ENCODE results near the gene CMTM2. TPM values are rescaled to one million over a fixed set of nuclear protein-coding genes. Genes with fewer than 3 reads are reported as not detected.
A peak's percentile ranks its signal among the peaks of the same experiment; 100 is the strongest.

Gene CMTM2
- total and polyA plus RNA-seq, 9 of the 15 experiments (the other 6 are each of a cell fraction or from before 2014, with no cell fraction given) = not detected

GRCh38 chr16:66608241-66609138 is 29.2 kb downstream of the CMTM2 start (continued):
- no peak for TF ChIP-seq ZNF707 (CRISPR knock-in tag; conservative IDR thresholded peaks at IDR 0.05)
- no peak for TF ChIP-seq BRD4 (IDR thresholded peaks at IDR 0.05)
- peak; percentile 36; the same call in 1 of the 2 replicates for TF ChIP-seq CREB3 (tag; conservative IDR thresholded peaks at IDR 0.05; ENCODE audit: low read depth)
- TF ChIP-seq RB1 (IDR thresholded peaks at IDR 0.05; ENCODE audit: low read depth) = peak; percentile 37; the same call in 1 of the 2 replicates
- TF ChIP-seq PTBP1 (IDR thresholded peaks at IDR 0.05; ENCODE audit: low read depth, low read length) = 0 out of 2 replicates have a peak, but pooled peaks have one; percentile 51
- peak; percentile 38; the same call in 1 of the 2 replicates for TF ChIP-seq JUND (IDR thresholded peaks at IDR 0.05; ENCODE audit: borderline replicate concordance, low read depth, low read length)
- TF ChIP-seq JUND (tag; IDR thresholded peaks at IDR 0.05; ENCODE audit: borderline replicate concordance, low read depth, low read length) = peak; percentile 25; the same call in 1 of the 3 replicates
- TF ChIP-seq RBBP5 (IDR thresholded peaks at IDR 0.05; ENCODE audit: borderline replicate concordance, insufficient read depth, low read length, poor library complexity, severe bottlenecking) = no peak
- TF ChIP-seq DDX20 (tag; IDR thresholded peaks at IDR 0.05; ENCODE audit: low read depth) = no peak
- TF ChIP-seq ZBTB43 (CRISPR knock-in tag; IDR thresholded peaks at IDR 0.05) = no peak
- no peak for TF ChIP-seq MITF (IDR thresholded peaks at IDR 0.05)
- TF ChIP-seq ZEB2 (IDR thresholded peaks at IDR 0.05) = no peak
- TF ChIP-seq SMC3 (conservative IDR thresholded peaks at IDR 0.05; ENCODE audit: insufficient read depth, low read depth, low read length) = peak; percentile 84
- peak; percentile 77 to 90 for TF ChIP-seq RAD21 (CRISPR knock-in tag; conservative IDR thresholded peaks at IDR 0.05 in 1 of 2, IDR thresholded peaks at IDR 0.05 in 1 of 2)
- TF ChIP-seq ZNF165 (CRISPR knock-in tag; IDR thresholded peaks at IDR 0.05; ENCODE audit: borderline replicate concordance) = no peak
- no peak for TF ChIP-seq RBM39 (optimal IDR thresholded peaks at IDR 0.05; ENCODE audit: low read depth, low read length)
- TF ChIP-seq MNT (conservative IDR thresholded peaks at IDR 0.05) = peak; percentile 57 to 79
- no peak for TF ChIP-seq HOXB6 (CRISPR knock-in tag; IDR thresholded peaks at IDR 0.05; ENCODE audit: borderline replicate concordance)
- TF ChIP-seq ZNF830 (CRISPR knock-in tag; IDR thresholded peaks at IDR 0.05) = no peak
- TF ChIP-seq ZFP1 (CRISPR knock-in tag; IDR thresholded peaks at IDR 0.05) = no peak
- no peak for TF ChIP-seq FOS (IDR thresholded peaks at IDR 0.05; ENCODE audit: extremely low read depth, insufficient read length)
- no peak for TF ChIP-seq SRSF3 (IDR thresholded peaks at IDR 0.05; ENCODE audit: insufficient read depth, low read length)

All from K562 (cell line).